Stimulated activated CD4-positive, alpha-beta T cell treated with anti-CD3 and anti-CD28 coated beads, Interleukin-12 subunit alpha, Interleukin-12 subunit beta, amount 100 ng/mL, for 4 hours (primary cell): Measurements from ENCODE around the gene MSN.
A peak's percentile ranks its signal among the peaks of the same experiment; 100 is the strongest.
"Not testable (repeated sequence)": the region's sequence is repeated elsewhere in the genome, so short reads cannot be mapped to it uniquely, and the experiment has no call there.

Source experiments
- DNase-seq: peaks from one replicate; pipeline ENCODE4 v3.0.0-alpha.2; 2020

Gene MSN

GRCh38 chrX:65720381-65720964 lies 53.0 kb downstream of the MSN start:
- DNase-seq = no peak

DNA sequence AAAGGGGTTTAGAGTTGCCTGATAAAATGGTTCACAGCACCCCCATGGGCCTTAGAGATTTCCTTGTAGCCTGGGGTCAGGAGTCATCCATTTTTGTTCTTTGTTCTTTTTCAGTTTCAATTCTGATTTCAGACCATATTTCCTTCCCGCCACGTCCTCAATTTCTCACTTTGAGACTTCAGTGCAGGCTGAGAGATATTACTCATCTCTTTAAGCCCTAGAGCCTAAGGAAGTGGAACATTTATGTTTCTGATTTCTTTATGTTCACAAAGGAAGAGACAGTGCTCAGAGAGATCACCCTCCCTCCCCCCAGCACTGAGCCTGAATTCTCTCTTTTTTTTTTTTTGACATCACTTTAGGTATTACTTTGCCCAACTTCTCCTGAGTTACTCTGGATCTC lies 56.3 kb downstream of the MSN start:
- peak; percentile 5 for DNase-seq

GRCh38 chrX:65726715-65727114 lies 59.3 kb downstream of the MSN start:
- no peak for DNase-seq

DNA sequence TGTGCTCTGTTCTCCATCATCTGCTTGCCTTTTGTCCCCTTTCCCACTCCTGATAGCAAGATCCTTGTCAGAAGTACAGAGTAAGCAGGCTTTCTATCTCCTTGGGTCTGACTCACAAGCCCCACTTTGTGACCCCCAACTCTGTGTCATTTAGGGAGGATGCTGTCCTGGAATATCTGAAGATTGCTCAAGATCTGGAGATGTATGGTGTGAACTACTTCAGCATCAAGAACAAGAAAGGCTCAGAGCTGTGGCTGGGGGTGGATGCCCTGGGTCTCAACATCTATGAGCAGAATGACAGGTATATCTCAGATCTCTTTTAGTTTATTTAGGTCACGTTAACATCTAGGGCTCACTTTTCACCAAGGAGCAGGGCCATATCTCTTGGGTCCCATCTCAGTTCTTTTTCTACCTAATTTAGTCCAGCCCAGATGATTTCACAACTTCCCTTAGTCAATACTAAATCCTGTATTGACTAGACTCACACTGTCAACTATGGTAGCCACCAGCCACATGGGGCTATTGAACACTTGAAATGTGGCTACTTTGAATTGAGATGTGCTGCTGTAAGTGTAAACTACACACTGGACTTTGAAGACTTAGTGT lies 64.3 kb downstream of the MSN start:
- DNase-seq = no peak

- no peak for DNase-seq
Observed at GRCh38 chrX:65740909-65741308, 73.5 kb downstream of the MSN start.

DNA sequence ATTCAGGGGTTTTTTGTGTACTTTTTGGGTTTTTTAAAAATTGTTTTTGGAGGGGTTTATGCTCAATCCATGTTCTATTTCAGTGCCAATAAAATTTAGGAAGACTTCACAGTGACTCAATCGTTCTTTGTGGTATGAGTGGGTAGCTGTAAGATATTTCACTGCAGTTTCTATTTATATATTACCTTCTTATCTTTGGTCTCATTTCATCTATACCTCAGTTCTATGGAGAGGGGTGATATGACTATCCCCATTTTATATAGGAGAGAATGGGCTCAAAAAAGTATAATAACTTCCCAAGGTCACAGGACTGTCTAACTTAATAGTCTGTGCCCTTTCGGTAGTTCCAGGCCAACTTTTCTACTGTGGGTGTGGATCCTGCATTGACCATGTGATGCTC lies 74.4 kb downstream of the MSN start:
- no peak for DNase-seq

GRCh38 chrX:65744965-65745364 lies 77.5 kb downstream of the MSN start:
- DNase-seq = no peak

GRCh38 chrX:65745427-65745826 lies 78.0 kb downstream of the MSN start:
- no peak for DNase-seq

- DNase-seq = no peak
Observed at GRCh38 chrX:65745992-65746391, 78.5 kb downstream of the MSN start.

- no peak for DNase-seq
Observed at GRCh38 chrX:65750674-65751469, 83.4 kb downstream of the MSN start.

- DNase-seq = no peak
Observed at GRCh38 chrX:65751519-65751918, 84.1 kb downstream of the MSN start.

- no peak for DNase-seq
Observed at GRCh38 chrX:65752294-65752693, 84.8 kb downstream of the MSN start.

GRCh38 chrX:65755786-65756185 lies 88.3 kb downstream of the MSN start:
- no peak for DNase-seq

GRCh38 chrX:65757943-65758342 lies 90.5 kb downstream of the MSN start:
- no peak for DNase-seq

GRCh38 chrX:65758505-65758904 lies 91.1 kb downstream of the MSN start:
- DNase-seq = no peak

- not testable (repeated sequence) for DNase-seq
Observed at GRCh38 chrX:65759525-65759924, 92.1 kb downstream of the MSN start.

DNA sequence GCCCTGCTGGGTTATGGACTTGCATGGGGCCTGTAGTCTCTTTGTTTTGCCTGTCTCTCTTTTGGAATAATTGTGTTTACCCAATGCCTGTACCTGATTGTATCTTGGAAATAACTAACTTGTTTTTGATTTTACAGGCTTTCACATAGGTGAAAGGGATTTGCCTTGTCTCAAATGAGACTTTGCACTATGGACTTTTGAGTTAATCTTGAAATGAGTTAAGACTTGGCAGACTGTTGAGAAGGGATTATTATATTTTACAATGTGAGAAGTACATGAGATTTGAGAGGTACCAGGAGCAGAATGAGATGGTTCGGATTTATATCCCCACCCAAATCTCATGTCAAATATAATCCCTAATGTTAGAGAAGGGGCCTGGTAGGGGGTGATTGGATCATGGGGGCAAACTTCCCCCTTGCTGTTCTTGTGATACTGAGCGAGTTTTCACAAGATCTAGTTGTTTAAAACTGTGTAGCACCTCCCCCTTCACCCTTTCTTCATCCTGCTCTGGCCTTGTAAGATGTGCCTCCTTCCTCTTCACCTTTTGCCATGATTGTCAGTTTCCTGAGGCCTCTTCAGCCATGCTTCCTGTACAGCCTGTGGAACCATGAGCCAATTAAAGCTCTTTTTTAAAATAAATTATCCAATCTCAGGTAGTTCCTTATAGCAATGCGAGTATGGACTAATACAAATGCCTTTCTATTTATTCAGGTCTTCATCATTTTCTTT lies 102.3 kb downstream of the MSN start:
- DNase-seq = no peak

DNA sequence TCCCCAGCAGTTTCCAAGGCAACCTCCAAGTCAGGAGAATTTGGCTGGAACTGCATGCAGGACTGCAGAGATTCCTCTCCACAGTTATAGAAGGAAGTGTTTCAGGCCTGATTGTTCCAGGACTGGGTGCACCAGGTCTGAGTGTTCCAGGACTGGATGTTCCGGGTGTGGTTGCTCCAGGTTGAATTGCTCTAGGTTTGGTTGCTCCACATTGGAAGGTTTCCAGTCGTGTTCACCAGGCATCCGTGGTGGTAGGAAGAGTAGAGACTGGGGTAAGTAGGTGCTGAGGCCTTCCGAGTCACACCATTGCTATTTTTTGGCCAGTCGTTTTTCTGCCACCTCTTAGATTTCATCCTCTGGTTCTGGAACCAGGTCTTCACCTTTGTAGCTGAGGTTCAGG lies 105.4 kb downstream of the MSN start:
- no peak for DNase-seq

DNA sequence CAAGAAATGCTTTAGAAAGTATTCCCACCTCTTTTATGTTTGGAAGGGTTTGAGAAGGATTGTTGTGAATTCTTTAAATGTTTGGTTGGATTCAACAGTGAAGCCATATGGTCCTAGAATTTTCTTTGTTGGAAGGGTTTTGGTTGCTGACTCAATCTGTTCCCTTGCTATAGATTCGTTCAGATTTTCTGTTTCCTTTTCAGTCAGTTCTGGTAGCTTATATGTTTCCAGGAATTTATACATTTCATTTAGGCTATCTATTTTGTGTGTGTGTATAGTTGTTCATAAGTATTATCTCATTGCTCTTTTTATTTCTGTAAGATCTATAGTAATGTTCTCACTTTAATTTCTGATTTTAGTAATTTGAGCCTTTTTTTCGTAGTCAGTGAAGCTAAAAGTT lies 114.4 kb downstream of the MSN start:
- no peak for DNase-seq

- no peak for DNase-seq
Observed at GRCh38 chrX:65783746-65784145, 116.3 kb downstream of the MSN start.
